Astrocyte of the cerebellum (primary cell): Measurements from ENCODE around the gene COL9A3.

Experiments
- DNase-seq: peaks from one replicate; pipeline ENCODE4 v3.0.0-alpha.2; 2011; ENCODE audit warnings: low read depth
- H3K4me3 ChIP-seq: 2 replicates; pipeline ENCODE4 v1.5.1; 2011; ENCODE audit warnings: mild to moderate bottlenecking, low read depth, low read length, moderate library complexity
- in situ Hi-C: cut with HindIII; loops from 2 replicates; pipeline ENCODE4 v1.10.0; 2017; ENCODE audit warnings: low sequenced_read_pairs
- TF ChIP-seq, protein P1 (sequence below): IDR thresholded peaks from 2 replicates; pipeline ENCODE4 v1.5.1; 2012; ENCODE audit warnings: low read length, low read depth, moderate library complexity, mild to moderate bottlenecking; ENCODE audit errors: missing control alignments

COL9A3 gene

DNA sequence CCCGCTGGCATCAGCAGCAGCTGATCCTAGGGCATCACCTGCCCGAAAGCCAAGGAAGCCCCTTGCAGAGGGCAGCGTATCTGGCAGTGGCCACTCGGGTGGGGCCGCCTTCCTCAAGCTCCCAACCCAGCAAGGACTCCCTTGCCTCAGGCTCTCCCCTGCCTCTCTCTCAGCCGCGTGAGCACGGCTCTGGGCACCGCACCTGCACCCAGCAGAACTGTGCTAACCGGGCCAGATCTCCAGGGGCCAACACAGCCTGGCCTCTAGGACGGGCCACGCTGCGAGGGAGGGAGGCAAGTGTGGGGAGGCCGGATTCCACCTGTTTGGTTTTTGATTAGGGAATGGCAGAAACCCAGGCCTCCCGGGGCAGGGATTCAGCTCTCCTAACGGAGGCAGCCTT is 32.4 kb upstream of the COL9A3 start:
- DNase-seq, result no peak
- TF ChIP-seq, protein P1, sequence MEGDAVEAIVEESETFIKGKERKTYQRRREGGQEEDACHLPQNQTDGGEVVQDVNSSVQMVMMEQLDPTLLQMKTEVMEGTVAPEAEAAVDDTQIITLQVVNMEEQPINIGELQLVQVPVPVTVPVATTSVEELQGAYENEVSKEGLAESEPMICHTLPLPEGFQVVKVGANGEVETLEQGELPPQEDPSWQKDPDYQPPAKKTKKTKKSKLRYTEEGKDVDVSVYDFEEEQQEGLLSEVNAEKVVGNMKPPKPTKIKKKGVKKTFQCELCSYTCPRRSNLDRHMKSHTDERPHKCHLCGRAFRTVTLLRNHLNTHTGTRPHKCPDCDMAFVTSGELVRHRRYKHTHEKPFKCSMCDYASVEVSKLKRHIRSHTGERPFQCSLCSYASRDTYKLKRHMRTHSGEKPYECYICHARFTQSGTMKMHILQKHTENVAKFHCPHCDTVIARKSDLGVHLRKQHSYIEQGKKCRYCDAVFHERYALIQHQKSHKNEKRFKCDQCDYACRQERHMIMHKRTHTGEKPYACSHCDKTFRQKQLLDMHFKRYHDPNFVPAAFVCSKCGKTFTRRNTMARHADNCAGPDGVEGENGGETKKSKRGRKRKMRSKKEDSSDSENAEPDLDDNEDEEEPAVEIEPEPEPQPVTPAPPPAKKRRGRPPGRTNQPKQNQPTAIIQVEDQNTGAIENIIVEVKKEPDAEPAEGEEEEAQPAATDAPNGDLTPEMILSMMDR, result no peak
- in situ Hi-C loops, result loop anchor here (10.0 kb wide), 1 partner anchor 120 kb away; no protein-coding TSS in a partner anchor
- H3K4me3 ChIP-seq, result no peak overlapping the region

DNA sequence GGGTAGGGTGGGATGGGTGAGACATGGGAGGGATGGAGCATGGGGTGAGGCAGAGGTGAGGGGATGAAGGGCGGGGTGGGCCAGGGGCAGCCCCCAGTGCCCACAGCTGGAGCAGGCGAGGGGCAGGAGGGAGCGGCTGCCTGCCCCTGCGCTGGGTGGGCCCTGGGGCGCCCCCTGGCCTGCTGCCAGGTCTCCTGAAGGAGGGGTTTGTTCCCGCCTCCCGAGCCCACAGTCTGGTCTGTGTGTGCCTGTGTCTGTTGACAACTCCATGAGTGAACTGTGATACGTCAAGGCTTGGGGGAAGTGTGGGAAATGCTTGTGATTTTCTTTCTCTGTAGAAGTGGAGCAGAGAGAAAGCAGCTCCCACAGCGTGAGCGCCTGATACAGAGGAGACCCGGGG is 31.5 kb upstream of the COL9A3 start:
- DNase-seq, result no peak
- in situ Hi-C loops, result loop anchor here (10.0 kb wide), 1 partner anchor 121 kb away; no protein-coding TSS in a partner anchor
- no peak overlapping the region for H3K4me3 ChIP-seq
- TF ChIP-seq, protein P1, result no peak

GRCh38 chr20:62786157-62786556 is 30.7 kb upstream of the COL9A3 start:
- DNase-seq, result no peak
- in situ Hi-C loops, result loop anchor here (10.0 kb wide), 1 partner anchor 121 kb away; no protein-coding TSS in a partner anchor
- no peak overlapping the region for H3K4me3 ChIP-seq
- TF ChIP-seq, protein P1, result no peak

DNA sequence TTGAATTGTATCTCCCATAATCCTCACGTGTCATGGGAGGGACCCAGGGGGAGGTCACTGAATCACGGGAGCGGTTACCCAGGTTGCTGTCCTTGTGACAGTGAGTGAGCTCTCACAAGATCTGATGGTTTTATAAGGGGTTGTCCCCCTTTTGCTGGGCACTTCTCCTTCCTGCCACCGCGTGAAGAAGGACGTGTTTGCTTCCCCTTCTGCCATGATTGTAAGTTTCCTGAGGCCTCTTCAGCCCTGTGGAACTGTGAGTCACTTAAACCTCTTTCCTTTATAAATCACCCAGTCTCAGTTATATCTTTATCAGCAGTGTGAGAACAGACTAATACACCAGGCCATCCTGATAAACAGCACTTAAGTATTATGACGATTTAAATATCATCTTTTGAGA is 29.5 kb upstream of the COL9A3 start:
- TF ChIP-seq, protein P1, result no peak
- DNase-seq, result no peak
- in situ Hi-C loops, result loop anchor here (10.0 kb wide), 1 partner anchor 123 kb away; no protein-coding TSS in a partner anchor
- H3K4me3 ChIP-seq, result no peak overlapping the region

DNA sequence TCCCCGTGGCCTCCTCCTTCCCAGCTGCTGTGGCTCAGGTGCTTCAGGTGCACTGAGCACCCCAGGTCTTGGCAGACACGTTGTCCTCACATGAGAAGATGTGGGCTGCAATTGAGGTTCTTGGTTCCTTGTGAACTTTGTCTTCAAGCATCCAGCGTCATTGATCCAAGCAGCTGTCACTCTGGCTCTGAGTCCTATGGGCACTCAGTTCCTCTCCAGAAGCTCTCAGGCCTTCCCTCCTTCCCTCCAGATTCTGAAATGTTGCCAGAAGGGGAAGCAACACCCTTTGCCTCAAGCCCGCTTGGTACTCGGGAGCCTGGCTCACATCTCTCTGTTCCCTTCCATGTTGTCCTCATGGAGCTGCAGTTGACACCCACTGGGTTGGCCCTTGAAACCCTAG is 29.0 kb upstream of the COL9A3 start:
- no peak overlapping the region for H3K4me3 ChIP-seq
- in situ Hi-C loops, result loop anchor here (10.0 kb wide), 1 partner anchor 123 kb away; no protein-coding TSS in a partner anchor
- TF ChIP-seq, protein P1, result no peak
- DNase-seq, result no peak

- DNase-seq, result no peak
- H3K4me3 ChIP-seq, result no peak overlapping the region
- in situ Hi-C loops, result loop anchor here (10.0 kb wide), 1 partner anchor 124 kb away; no protein-coding TSS in a partner anchor
- TF ChIP-seq, protein P1, result no peak
Measured at GRCh38 chr20:62788607-62789006, 28.2 kb upstream of the COL9A3 start.
